ENCODE results near the gene ACOT12.

GRCh38 chr5:81405126-81405891 lies 11.4 kb upstream of the ACOT12 start:
- no peak for TF ChIP-seq CTCF (IDR thresholded peaks at IDR 0.05)
- no peak for TF ChIP-seq POLR2A (IDR thresholded peaks at IDR 0.05)
